Measurements from ENCODE around the gene TIMP2. TPM values are rescaled to one million over a fixed set of nuclear protein-coding genes. Genes with fewer than 3 reads are reported as not detected.

The TIMP2 gene
- total and polyA plus RNA-seq, 2 donors (not counting 3 experiments of a cell fraction or from before 2014, with no cell fraction given) = 138 to 318 TPM

GRCh38 chr17:78925662-78926555, 722 bp upstream of the TIMP2 start:
- DNase-seq (ENCODE audit: low read depth, low spot score) (peak; percentile 85), FAIRE-seq (peak; percentile 85)
- Histone ChIP-seq H3K79me2 (ENCODE audit: control insufficient read depth, insufficient read depth, low read length) (peaks cover 36% of the 10 kb centered on the region), H3K36me3 (ENCODE audit: control insufficient read depth in 2 of 2, extremely low read depth in 1 of 2, insufficient read depth in 2 of 2, low read length in 2 of 2) (no peaks in the 10 kb centered on the region), H4K20me1 (replicated peaks; ENCODE audit: control insufficient read depth, extremely low read depth, insufficient read depth, low read length) (peaks cover 5% of the 10 kb centered on the region), H3K9me3 (replicated peaks; ENCODE audit: control insufficient read depth, insufficient read depth, low read length) (no peaks in the 10 kb centered on the region), H3K27me3 (ENCODE audit: control insufficient read depth in 2 of 2, insufficient read depth in 2 of 2, low read length in 2 of 2) (no peaks in the 10 kb centered on the region), H3K4me3 (replicated peaks in 1 of 3; ENCODE audit: insufficient read depth in 1 of 3, low read depth in 1 of 3, low read length in 3 of 3) (peak overlapping the region in 2 of 3 experiments; percentile 17 to 78), H3K9me1 (replicated peaks; ENCODE audit: control insufficient read depth, extremely low read depth, insufficient read depth, low read length) (no peaks in the 10 kb centered on the region), H3K9ac (replicated peaks; ENCODE audit: extremely low read depth, insufficient read depth, low read length) (peak overlapping the region; percentile 59), H3K27ac (ENCODE audit: insufficient read depth, low read depth, low read length) (peak overlapping the region; percentile 64), H3K4me2 (ENCODE audit: insufficient read depth, low read length) (peak overlapping the region; percentile 59), H3K4me1 (ENCODE audit: control insufficient read depth, extremely low read depth, insufficient read depth, low read length) (peaks cover 13% of the 10 kb centered on the region), H2AFZ (ENCODE audit: low read depth, low read length) (peak overlapping the region; percentile 62)
- ChIA-PET POLR2A (no interaction called here), CTCF (interaction anchor here (1.1 to 1.6 kb wide), 4 partner anchors 41 to 60 kb away, joined by 3 to 5 read pairs (median 4); no protein-coding TSS in a partner anchor)
- no peak for TF ChIP-seq EZH2 (IDR thresholded peaks at IDR 0.05; ENCODE audit: borderline replicate concordance, low read depth, low read length, severe bottlenecking)
- no peak for TF ChIP-seq CTCF (IDR thresholded peaks at IDR 0.05; ENCODE audit: extremely low read depth in 1 of 2, insufficient read depth in 1 of 2, low read depth in 1 of 2, low read length in 2 of 2)
- TF ChIP-seq MYC (IDR thresholded peaks at IDR 0.05; ENCODE audit: low read depth, low read length) = no peak
- TF ChIP-seq MAX (IDR thresholded peaks at IDR 0.05; ENCODE audit: insufficient read depth, insufficient read length) = no peak
- no peak for TF ChIP-seq POLR2A (IDR thresholded peaks at IDR 0.05; ENCODE audit: low read depth, low read length)
- TF ChIP-seq GATA2 (IDR thresholded peaks at IDR 0.05; ENCODE audit: insufficient read depth, insufficient read length, low read depth, low read length) = no peak
- TF ChIP-seq POLR2AphosphoS5 (IDR thresholded peaks at IDR 0.05; ENCODE audit: insufficient read depth, low read depth, low read length) = no peak
- no peak for TF ChIP-seq FOS (IDR thresholded peaks at IDR 0.05; ENCODE audit: borderline replicate concordance, insufficient read depth, low read length)
- TF ChIP-seq JUN (IDR thresholded peaks at IDR 0.05; ENCODE audit: borderline replicate concordance, insufficient read depth, insufficient read length, low read depth) = no peak
- intact Hi-C loops (cut with micrococcal nuclease) = loop anchor here (1.0 to 2.0 kb wide), 4 partner anchors 8 to 63 kb away; no protein-coding TSS in a partner anchor
- dilution Hi-C loops (cut with MboI; ENCODE audit: extremely low pct_ligation_motif_present, low sequenced_read_pairs) = no loop called here
- BruUV-seq (replicated peaks) = TSS peak; percentile 82
